H1 (cell line): ENCODE data around the gene DTNB. TPM values are rescaled to one million over a fixed set of nuclear protein-coding genes. Genes with fewer than 3 reads are reported as not detected.

Source experiments
- ATF2 ChIP-seq: IDR thresholded peaks from 2 replicates; pipeline ENCODE4 v1.6.1; 2012; ENCODE audit warnings: low read length, inconsistent platforms
- CHD7 ChIP-seq: fragments of 300-600 bp; sonication (generic); IDR thresholded peaks from 2 replicates; pipeline ENCODE4 v1.7.1; 2012; ENCODE audit warnings: low read length, moderate library complexity, mild to moderate bottlenecking, inconsistent platforms; ENCODE audit not compliant: insufficient replicate concordance
- CREB1 ChIP-seq: IDR thresholded peaks from 2 replicates; pipeline ENCODE4 v1.6.1; 2012; ENCODE audit warnings: inconsistent platforms
- POLR2A ChIP-seq, 2 experiments: IDR thresholded peaks; 1 replicate in 1 of 2; 2 replicates in 1 of 2; pipeline ENCODE4 v1.6.1; 2011; ENCODE audit warnings: low read depth in 2 of 2, low read length in 2 of 2, mild to moderate bottlenecking in 2 of 2; ENCODE audit errors: control extremely low read depth in 1 of 2
- polyA plus RNA-seq, 7 experiments: library from polyadenylated mRNA; depleted of rRNA in 3 of 7; stranded (reverse) in 5 of 7; unstranded in 2 of 7; fragments of >200 nt in 5 of 7; fragments of 200-250 nt in 2 of 7; gene quantifications; 1 replicate in 5 of 7; 2 replicates in 1 of 7; 4 replicates in 1 of 7; pipeline versions ENCODE4 v1.2.1 to v1.2.3, GENCODE V29; 2011 to 2013; ENCODE audit warnings: missing spikeins in 2 of 7, mixed read lengths in 2 of 7
- total RNA-seq: library from RNA; stranded (reverse); fragmentation: NEBNext Ultra II Directional; extraction: Animal tissue kit (Norgen Biotek cat#: 25700); gene quantifications from 2 replicates; pipeline ENCODE4 v1.2.1, GENCODE V29; 2021

DTNB gene
- total and polyA plus RNA-seq, 2 of the 8 experiments (the other 6 are each of a cell fraction or from before 2014, with no cell fraction given), result 39.6 to 49.5 TPM

GRCh38 chr2:25685741-25686140, 12.4 kb upstream of the DTNB start (continued):
- TF ChIP-seq POLR2A (IDR thresholded peaks at IDR 0.05; ENCODE audit: control extremely low read depth in 1 of 2, low read depth in 2 of 2, low read length in 2 of 2), result no peak
- no peak for TF ChIP-seq CHD7
- TF ChIP-seq CREB1, result no peak
- no peak for TF ChIP-seq ATF2
